Stimulated activated CD4-positive, alpha-beta T cell treated with anti-CD3 and anti-CD28 coated beads, Interleukin-4, amount 100 ng/mL, for 4 hours (primary cell): ENCODE measurements around the gene SDK2.

Source experiments
- DNase-seq, 2 experiments: peaks; one replicate each; pipeline ENCODE4 v3.0.0-alpha.2; 2020

Gene SDK2

GRCh38 chr17:73356561-73357170 lies 287.6 kb downstream of the SDK2 start:
- DNase-seq, result no peak

- DNase-seq, result no peak
These were observed 289.6 kb downstream of the SDK2 start for GRCh38 chr17:73354423-73355284.

- DNase-seq, result no peak
These were observed 292.0 kb downstream of the SDK2 start for GRCh38 chr17:73352261-73352660.

- no peak for DNase-seq
These were observed 292.5 kb downstream of the SDK2 start for GRCh38 chr17:73351764-73352163.

- no peak for DNase-seq
These were observed 293.4 kb downstream of the SDK2 start for GRCh38 chr17:73350864-73351263.

GRCh38 chr17:73349647-73350046 lies 294.6 kb downstream of the SDK2 start:
- no peak for DNase-seq

- DNase-seq, result no peak
These were observed 295.1 kb downstream of the SDK2 start for GRCh38 chr17:73349138-73349537.

- DNase-seq, result no peak
These were observed 295.5 kb downstream of the SDK2 start for GRCh38 chr17:73348829-73349095.

- DNase-seq, result no peak
These were observed 296.0 kb downstream of the SDK2 start for GRCh38 chr17:73348018-73348828.

GRCh38 chr17:73347351-73347750 lies 296.9 kb downstream of the SDK2 start:
- DNase-seq, result no peak

GRCh38 chr17:73346501-73347162 lies 297.6 kb downstream of the SDK2 start:
- no peak for DNase-seq

- no peak for DNase-seq
These were observed 300.3 kb downstream of the SDK2 start for GRCh38 chr17:73343739-73344454.

- no peak for DNase-seq
These were observed 301.0 kb downstream of the SDK2 start for GRCh38 chr17:73343168-73343634.

GRCh38 chr17:73342541-73343167 lies 301.6 kb downstream of the SDK2 start:
- no peak for DNase-seq

- DNase-seq, result no peak
These were observed 302.2 kb downstream of the SDK2 start for GRCh38 chr17:73342050-73342522.

- DNase-seq, result no peak
These were observed 302.7 kb downstream of the SDK2 start for GRCh38 chr17:73341350-73342049.

- no peak for DNase-seq
These were observed 304.1 kb downstream of the SDK2 start for GRCh38 chr17:73340093-73340596.

GRCh38 chr17:73338566-73339197 lies 305.6 kb downstream of the SDK2 start:
- DNase-seq, result no peak

GRCh38 chr17:73338050-73338521 lies 306.2 kb downstream of the SDK2 start:
- DNase-seq, result no peak

- no peak for DNase-seq
These were observed 306.9 kb downstream of the SDK2 start for GRCh38 chr17:73337330-73337710.
